Activated CD8-positive, alpha-beta memory T cell treated with anti-CD3 and anti-CD28 coated beads, Interleukin-2, amount 50 U/mL, for 1 hour (primary cell): ENCODE results near the gene DLGAP1.

Experiments used
- DNase-seq: peaks from one replicate; pipeline ENCODE4 v3.0.0-alpha.2; 2020; ENCODE audit errors: extremely low read depth

The DLGAP1 gene

GRCh38 chr18:3932276-3932675, 522.8 kb downstream of the DLGAP1 start:
- DNase-seq = no peak

GRCh38 chr18:3931542-3932112, 523.5 kb downstream of the DLGAP1 start:
- no peak for DNase-seq

DNA sequence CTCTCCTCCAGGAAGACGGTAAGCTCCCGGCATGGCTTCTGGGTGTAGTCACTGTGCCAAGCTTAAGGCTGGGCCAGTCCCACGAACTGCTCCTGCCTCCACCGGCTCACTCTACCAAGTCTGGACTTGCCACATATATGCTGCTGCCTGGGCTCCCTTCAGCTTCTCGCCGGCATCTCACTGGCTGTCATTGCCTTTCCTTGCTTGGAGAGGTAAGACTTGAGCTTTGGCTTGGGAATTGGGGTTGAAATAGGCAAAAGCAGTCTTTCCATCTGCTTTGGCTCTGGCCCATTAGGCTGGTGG, 524.1 kb downstream of the DLGAP1 start:
- no peak for DNase-seq

DNA sequence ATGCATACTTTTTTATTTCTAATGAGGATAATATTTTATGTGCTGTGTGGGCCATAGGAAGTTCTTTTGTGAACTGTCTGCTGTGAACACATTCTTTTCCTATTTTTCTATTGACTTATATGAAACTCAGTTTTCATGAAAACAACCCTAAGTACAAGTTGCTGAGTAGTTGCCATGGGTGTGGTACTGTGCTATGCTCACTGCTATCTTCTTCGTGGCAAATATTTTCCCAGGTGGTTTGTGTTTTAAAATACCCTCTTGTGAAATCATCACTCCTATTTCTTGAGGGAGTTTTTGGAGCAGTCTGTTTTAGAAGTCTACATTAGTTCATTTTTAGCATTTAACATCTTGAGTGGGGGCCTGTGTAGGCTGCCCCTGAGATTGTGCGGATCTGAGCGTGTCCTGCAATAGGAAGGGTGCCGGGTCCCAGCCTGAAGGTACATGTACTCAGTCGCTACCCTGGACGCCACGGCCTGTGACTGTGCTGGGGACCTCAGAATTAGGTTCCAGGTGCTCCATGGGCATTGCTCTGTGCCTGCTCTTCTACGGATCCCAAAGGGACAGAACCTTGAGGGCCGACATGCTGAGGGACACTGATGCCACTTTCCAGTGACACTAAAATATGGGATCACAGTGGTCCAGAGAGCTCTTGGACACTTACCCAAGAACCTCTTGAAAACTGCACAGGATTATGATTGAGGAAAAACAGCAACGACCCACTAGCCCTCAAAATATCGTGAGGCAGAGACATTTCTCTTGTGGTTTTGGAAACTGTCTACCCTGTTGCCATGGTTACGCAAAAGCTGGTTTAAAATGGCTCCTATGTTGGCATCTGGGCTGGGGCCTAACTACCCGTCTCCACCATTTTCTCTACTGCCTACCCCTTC, 524.7 kb downstream of the DLGAP1 start:
- DNase-seq = no peak

DNA sequence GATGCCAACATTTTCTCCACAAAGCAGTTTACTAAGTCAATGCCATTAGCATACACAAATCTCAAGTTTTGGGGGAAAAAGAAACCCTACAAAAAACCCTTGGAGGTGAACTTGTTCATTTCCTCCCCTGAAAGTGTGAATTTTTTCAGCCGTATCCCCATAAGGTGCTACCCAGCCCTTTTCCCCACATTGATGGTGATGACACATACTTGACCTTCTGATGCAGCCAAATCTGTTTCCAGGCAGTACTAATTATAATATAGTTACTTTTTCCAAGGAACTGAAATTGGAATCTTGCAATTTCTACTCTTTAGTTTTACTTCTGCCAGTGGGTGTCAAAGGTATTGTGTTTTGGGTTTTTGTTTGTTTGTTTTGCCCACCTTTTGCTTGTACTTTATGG, 530.7 kb downstream of the DLGAP1 start:
- DNase-seq = no peak

DNA sequence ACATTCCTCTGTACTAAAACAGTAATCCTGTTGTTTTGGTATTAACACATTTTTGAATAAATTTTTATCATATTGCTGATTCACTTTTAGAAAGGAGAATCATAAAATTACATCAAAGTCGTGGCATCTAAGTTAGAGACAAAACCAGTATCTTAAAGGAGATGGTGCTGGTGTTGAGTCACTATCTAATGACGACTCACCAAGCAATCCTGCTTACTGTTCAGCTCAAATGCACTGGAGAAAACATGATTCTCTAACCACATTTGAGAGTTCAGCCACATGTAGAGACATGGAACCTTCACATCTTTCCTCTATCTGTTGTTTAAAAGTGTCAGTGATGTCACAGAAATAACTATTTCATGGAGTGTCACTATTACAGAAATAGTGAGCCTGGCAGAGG, 531.4 kb downstream of the DLGAP1 start:
- no peak for DNase-seq

GRCh38 chr18:3921826-3922225, 533.3 kb downstream of the DLGAP1 start:
- no peak for DNase-seq

- DNase-seq = no peak
Measured at GRCh38 chr18:3920832-3921231, 534.3 kb downstream of the DLGAP1 start.

DNA sequence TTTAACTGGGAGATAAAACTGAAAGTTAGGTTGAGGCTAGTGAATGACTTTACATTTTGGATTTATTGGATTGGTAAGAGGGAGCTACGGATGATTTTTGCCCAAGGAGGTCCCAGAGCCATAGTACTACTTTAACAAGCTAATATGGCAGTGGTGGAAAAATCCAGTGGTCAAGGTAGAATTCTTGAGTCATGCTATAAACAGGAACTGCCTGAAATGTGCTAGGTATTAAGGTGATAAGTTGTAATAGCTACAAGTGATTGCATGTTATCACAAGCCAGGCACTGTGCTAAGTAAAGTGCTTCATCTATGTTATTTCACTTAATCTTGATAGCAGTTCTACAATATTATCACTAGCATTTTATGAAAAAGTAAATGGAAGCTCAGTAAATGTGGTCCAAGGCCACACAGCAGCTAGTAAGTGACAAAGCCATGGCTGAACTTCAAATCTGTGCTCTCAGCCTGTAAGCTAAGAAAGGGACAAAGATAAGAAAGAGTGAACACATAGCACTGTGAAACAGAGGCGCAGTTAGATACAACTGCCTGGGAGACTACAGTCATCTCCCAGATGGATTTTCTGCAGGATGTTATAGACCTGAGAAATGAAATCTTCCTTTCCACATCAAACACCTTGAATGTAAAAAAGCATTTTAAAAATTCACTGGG, 535.6 kb downstream of the DLGAP1 start:
- no peak for DNase-seq

DNA sequence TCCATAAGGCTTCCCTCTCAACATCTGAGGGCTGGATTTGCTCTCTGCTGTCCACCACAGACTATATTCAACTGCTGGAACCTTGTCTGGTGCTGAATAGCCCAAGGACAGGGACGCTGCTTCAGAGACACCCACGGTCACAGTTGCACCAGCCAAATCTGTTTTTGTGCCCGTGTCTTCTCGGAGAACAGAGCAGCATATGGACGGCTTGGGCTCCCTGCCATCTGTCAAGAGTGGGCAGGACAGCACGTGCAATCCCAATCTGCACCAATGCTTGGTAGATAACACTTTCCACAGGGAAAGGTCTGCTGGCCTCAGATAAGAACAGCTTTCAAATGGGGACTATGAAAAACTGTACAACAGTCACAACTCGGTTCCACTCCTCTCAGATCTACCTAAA, 539.0 kb downstream of the DLGAP1 start:
- no peak for DNase-seq

DNA sequence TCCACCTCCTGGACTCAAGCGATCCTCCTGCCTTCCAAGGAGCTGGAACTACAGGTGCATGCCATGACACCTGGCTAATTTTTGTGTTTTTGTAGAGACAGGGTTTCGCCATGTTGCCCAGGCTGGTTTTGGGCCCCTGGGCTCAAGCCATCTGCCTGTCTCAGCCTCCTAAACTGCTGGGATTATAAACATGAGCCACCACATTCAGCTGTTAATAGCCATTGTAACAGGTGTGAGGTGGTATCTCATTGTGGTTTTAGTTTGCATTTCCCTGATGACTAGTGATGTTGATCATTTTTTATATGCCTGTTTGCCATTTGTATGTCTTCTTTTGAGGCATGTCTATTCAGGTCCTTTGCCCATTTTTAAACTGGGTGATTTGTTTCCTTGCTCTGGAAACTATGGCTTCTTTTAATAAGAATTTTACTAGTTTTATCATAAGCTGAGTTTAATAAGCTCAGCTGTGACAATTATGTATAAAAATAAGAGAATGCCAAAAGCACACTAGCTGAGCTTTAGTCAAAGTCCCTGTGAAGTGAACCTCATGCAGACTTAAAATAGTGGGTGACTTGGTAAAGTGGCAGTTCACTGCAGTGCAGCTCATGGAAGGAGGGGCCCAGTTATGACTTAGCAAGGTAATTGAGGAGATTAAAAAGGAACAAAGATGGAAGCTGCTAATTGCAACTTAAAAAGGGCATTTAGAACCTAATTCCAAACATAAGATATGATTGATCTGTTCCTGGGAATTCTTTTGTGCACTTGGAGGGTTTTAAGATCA, 540.1 kb downstream of the DLGAP1 start:
- DNase-seq = no peak

GRCh38 chr18:3914109-3914508, 541.0 kb downstream of the DLGAP1 start:
- no peak for DNase-seq

GRCh38 chr18:3912705-3913104, 542.4 kb downstream of the DLGAP1 start:
- no peak for DNase-seq

GRCh38 chr18:3911413-3911812, 543.7 kb downstream of the DLGAP1 start:
- DNase-seq = no peak

- no peak for DNase-seq
Measured at GRCh38 chr18:3910512-3910911, 544.6 kb downstream of the DLGAP1 start.

- no peak for DNase-seq
Measured at GRCh38 chr18:3907955-3908354, 547.2 kb downstream of the DLGAP1 start.

GRCh38 chr18:3906116-3906750, 548.9 kb downstream of the DLGAP1 start:
- no peak for DNase-seq

GRCh38 chr18:3903337-3903736, 551.8 kb downstream of the DLGAP1 start:
- DNase-seq = no peak

GRCh38 chr18:3902676-3903075, 552.4 kb downstream of the DLGAP1 start:
- no peak for DNase-seq

GRCh38 chr18:3901811-3902210, 553.3 kb downstream of the DLGAP1 start:
- no peak for DNase-seq

DNA sequence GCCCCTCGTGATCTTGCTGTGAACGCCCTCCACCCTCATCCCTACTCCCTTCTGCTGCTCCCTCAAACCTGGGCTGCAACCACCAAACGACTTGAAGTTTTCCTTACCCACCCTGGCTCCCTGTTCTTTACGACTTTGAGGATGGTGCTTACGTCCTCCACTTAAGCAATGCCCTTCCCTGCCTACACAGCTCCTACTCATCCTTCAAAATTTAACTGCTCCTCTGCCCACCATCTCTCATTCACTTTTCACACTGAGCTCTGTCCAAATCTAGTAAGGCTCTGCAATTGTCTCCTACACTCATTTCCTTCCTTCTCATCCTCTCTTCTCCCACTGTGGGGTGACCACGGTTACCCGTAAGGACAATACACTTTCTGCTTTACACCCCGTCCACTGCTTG, 554.1 kb downstream of the DLGAP1 start:
- DNase-seq = no peak

GRCh38 chr18:3900327-3900726, 554.8 kb downstream of the DLGAP1 start:
- DNase-seq = no peak
